HFFc6 (cell line): ENCODE measurements around the gene EPSTI1. TPM values are rescaled to one million over a fixed set of nuclear protein-coding genes. Genes with fewer than 3 reads are reported as not detected.

ENCODE experiments used
- DNase-seq: peaks from one replicate; pipeline ENCODE4 v3.0.0-alpha.2; 2018
- H3K27ac Mint-ChIP-seq: 2 replicates; pipeline ENCODE4 v1.8.0; 2020; ENCODE audit warnings: mild to moderate bottlenecking, mixed read lengths
- H3K27me3 Mint-ChIP-seq: 2 replicates; pipeline ENCODE4 v1.8.0; 2021; ENCODE audit warnings: mild to moderate bottlenecking, moderate library complexity, mixed read lengths; ENCODE audit not compliant: insufficient read depth
- H3K36me3 Mint-ChIP-seq: 2 replicates; pipeline ENCODE4 v1.8.0; 2021; ENCODE audit warnings: low read depth, mixed read lengths
- H3K4me1 Mint-ChIP-seq: 2 replicates; pipeline ENCODE4 v1.8.0; 2020; ENCODE audit warnings: low read depth, mixed read lengths
- H3K4me3 Mint-ChIP-seq: 2 replicates; pipeline ENCODE4 v1.8.0; 2020; ENCODE audit warnings: mild to moderate bottlenecking, moderate library complexity, mixed read lengths
- H3K9me3 Mint-ChIP-seq: 2 replicates; pipeline ENCODE4 v1.8.0; 2020; ENCODE audit warnings: mild to moderate bottlenecking, mixed read lengths
- total RNA-seq, 6 experiments: library from RNA; stranded (reverse); fragmentation: NEBNext Ultra II Directional; extraction: Animal tissue kit (Norgen Biotek cat#: 25700); gene quantifications; 2 replicates in 1 of 6; 3 replicates in 5 of 6; pipeline ENCODE4 v1.2.3, GENCODE V29; 2021
- TF ChIP-seq, protein P1 (sequence below): fragments of 200-600 bp; sonication (generic); IDR thresholded peaks from 2 replicates; pipeline ENCODE4 v1.5.0; 2021; ENCODE audit warnings: antibody characterized with exemption, mild to moderate bottlenecking

EPSTI1 gene
- total RNA-seq, 6 experiments from 2014 or later = 0.76 to 2.3 (median 1.3) TPM

GRCh38 chr13:42946927-42947326 lies 45.1 kb downstream of the EPSTI1 start:
- TF ChIP-seq, protein P1, sequence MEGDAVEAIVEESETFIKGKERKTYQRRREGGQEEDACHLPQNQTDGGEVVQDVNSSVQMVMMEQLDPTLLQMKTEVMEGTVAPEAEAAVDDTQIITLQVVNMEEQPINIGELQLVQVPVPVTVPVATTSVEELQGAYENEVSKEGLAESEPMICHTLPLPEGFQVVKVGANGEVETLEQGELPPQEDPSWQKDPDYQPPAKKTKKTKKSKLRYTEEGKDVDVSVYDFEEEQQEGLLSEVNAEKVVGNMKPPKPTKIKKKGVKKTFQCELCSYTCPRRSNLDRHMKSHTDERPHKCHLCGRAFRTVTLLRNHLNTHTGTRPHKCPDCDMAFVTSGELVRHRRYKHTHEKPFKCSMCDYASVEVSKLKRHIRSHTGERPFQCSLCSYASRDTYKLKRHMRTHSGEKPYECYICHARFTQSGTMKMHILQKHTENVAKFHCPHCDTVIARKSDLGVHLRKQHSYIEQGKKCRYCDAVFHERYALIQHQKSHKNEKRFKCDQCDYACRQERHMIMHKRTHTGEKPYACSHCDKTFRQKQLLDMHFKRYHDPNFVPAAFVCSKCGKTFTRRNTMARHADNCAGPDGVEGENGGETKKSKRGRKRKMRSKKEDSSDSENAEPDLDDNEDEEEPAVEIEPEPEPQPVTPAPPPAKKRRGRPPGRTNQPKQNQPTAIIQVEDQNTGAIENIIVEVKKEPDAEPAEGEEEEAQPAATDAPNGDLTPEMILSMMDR = no peak
- H3K4me1 Mint-ChIP-seq = no peaks in the 10 kb centered on the region
- H3K27ac Mint-ChIP-seq = no peak overlapping the region
- H3K27me3 Mint-ChIP-seq = no peaks in the 10 kb centered on the region
- peaks cover under 1% of the 10 kb centered on the region; the same call in 1 of the 2 replicates for H3K9me3 Mint-ChIP-seq
- no peak overlapping the region for H3K4me3 Mint-ChIP-seq
- no peak for DNase-seq
- H3K36me3 Mint-ChIP-seq = no peaks in the 10 kb centered on the region

GRCh38 chr13:42929886-42930535 lies 62.0 kb downstream of the EPSTI1 start:
- TF ChIP-seq, protein P1 = no peak
- Mint-ChIP-seq H3K36me3 (no peaks in the 10 kb centered on the region), H3K27me3 (peaks cover 2% of the 10 kb centered on the region; the same call in 1 of the 2 replicates), H3K4me3 (no peak overlapping the region), H3K27ac (no peak overlapping the region), H3K4me1 (no peaks in the 10 kb centered on the region), H3K9me3 (no peaks in the 10 kb centered on the region)
- DNase-seq = no peak

GRCh38 chr13:42926555-42926954 lies 65.5 kb downstream of the EPSTI1 start:
- Mint-ChIP-seq H3K27ac (no peak overlapping the region), H3K36me3 (no peaks in the 10 kb centered on the region), H3K4me1 (no peaks in the 10 kb centered on the region), H3K27me3 (peaks cover 1% of the 10 kb centered on the region; the same call in 1 of the 2 replicates), H3K4me3 (no peak overlapping the region), H3K9me3 (no peaks in the 10 kb centered on the region)
- DNase-seq = no peak
- TF ChIP-seq, protein P1 = no peak

DNA sequence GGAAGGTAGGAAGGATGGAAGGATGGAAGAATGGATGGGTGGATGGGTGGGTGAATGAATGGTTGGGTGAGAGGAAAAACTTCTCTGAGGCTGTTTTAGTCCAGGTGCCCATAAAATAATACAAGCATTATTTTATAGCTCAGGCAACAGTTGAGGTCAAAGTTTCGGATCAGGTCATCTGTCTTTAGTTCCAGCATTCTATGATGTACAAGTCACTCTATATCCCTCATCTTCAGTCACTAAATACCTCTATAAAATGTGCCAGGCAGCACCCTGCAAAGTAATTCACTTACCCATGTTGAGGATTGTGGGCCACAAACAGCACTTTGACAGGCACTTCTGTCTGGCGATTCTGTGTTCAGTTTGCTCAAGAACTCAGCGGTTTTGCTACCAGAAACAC lies 66.0 kb downstream of the EPSTI1 start:
- Mint-ChIP-seq H3K4me3 (no peak overlapping the region), H3K36me3 (no peaks in the 10 kb centered on the region), H3K9me3 (no peaks in the 10 kb centered on the region), H3K27me3 (peaks cover 4% of the 10 kb centered on the region), H3K27ac (no peak overlapping the region), H3K4me1 (no peaks in the 10 kb centered on the region)
- no peak for DNase-seq
- TF ChIP-seq, protein P1 = no peak

- Mint-ChIP-seq H3K4me3 (no peak overlapping the region), H3K27ac (no peak overlapping the region), H3K36me3 (no peaks in the 10 kb centered on the region), H3K27me3 (peaks cover 6% of the 10 kb centered on the region), H3K9me3 (no peaks in the 10 kb centered on the region), H3K4me1 (no peaks in the 10 kb centered on the region)
- DNase-seq = no peak
- TF ChIP-seq, protein P1 = no peak
Observed at GRCh38 chr13:42925626-42926025, 66.4 kb downstream of the EPSTI1 start.
